Kidney epithelial cell (primary cell): ENCODE measurements around the gene NKX2-1. TPM values are rescaled to one million over a fixed set of nuclear protein-coding genes. Genes with fewer than 3 reads are reported as not detected.

Source experiments
- DNase-seq: peaks from one replicate; pipeline ENCODE4 v3.0.0-alpha.2; 2010; ENCODE audit warnings: low read depth
- H3K27me3 ChIP-seq: 2 replicates; pipeline ENCODE4 v1.6.0; 2011; ENCODE audit warnings: low read length; ENCODE audit not compliant: control insufficient read depth, insufficient read depth
- H3K36me3 ChIP-seq: 2 replicates; pipeline ENCODE4 v1.5.1; 2011; ENCODE audit warnings: low read length; ENCODE audit not compliant: control insufficient read depth, insufficient read depth
- H3K4me3 ChIP-seq: 2 replicates; pipeline ENCODE4 v1.5.1; 2011; ENCODE audit warnings: low read depth, mild to moderate bottlenecking, control low read depth, low read length
- total RNA-seq: library from RNA; depleted of rRNA; stranded (reverse); fragments of >200 nt; gene quantifications from 2 replicates; pipeline ENCODE4 v1.2.3, GENCODE V29; 2015
- TF ChIP-seq, protein P1 (sequence below): IDR thresholded peaks from 2 replicates; pipeline ENCODE4 v1.5.1; 2011; ENCODE audit warnings: mild to moderate bottlenecking, moderate library complexity, low read length, control low read depth, inconsistent platforms; ENCODE audit not compliant: insufficient read depth, poor library complexity, severe bottlenecking

NKX2-1 gene
- total RNA-seq, 1 donor from 2014 or later: not detected

DNA sequence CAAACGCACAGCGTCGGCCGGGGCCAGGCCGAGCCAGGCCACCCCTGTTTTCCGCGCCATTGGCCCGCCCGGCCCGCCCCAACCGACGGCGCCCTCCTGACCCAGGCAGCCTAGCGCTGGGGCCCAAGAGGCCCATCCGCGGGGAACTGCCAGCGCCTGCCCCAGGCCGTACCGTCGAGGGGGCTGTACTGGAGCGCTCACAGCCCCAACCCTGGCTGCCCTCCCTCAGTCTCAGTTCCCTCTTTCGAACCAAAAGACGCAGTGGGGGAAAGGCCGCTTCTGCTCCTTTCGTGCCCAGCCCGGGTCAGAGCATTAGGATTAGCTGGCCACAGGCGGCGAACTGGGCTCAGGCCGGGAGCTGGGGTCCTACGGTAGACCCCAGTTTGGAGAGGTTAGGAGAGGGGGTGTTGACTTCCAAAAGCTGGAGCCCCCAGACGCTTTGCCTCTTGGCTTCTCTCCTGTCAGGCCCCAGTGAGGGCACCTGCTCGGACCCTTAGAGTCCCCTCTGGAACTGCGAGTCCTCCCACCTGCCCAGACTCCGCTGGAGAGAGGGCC is 1.9 kb downstream of the NKX2-1 start:
- DNase-seq: no peak
- no peaks in the 10 kb centered on the region for H3K36me3 ChIP-seq
- H3K4me3 ChIP-seq: no peak overlapping the region
- H3K27me3 ChIP-seq: peaks cover 96% of the 10 kb centered on the region
- TF ChIP-seq, protein P1, sequence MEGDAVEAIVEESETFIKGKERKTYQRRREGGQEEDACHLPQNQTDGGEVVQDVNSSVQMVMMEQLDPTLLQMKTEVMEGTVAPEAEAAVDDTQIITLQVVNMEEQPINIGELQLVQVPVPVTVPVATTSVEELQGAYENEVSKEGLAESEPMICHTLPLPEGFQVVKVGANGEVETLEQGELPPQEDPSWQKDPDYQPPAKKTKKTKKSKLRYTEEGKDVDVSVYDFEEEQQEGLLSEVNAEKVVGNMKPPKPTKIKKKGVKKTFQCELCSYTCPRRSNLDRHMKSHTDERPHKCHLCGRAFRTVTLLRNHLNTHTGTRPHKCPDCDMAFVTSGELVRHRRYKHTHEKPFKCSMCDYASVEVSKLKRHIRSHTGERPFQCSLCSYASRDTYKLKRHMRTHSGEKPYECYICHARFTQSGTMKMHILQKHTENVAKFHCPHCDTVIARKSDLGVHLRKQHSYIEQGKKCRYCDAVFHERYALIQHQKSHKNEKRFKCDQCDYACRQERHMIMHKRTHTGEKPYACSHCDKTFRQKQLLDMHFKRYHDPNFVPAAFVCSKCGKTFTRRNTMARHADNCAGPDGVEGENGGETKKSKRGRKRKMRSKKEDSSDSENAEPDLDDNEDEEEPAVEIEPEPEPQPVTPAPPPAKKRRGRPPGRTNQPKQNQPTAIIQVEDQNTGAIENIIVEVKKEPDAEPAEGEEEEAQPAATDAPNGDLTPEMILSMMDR: no peak

DNA sequence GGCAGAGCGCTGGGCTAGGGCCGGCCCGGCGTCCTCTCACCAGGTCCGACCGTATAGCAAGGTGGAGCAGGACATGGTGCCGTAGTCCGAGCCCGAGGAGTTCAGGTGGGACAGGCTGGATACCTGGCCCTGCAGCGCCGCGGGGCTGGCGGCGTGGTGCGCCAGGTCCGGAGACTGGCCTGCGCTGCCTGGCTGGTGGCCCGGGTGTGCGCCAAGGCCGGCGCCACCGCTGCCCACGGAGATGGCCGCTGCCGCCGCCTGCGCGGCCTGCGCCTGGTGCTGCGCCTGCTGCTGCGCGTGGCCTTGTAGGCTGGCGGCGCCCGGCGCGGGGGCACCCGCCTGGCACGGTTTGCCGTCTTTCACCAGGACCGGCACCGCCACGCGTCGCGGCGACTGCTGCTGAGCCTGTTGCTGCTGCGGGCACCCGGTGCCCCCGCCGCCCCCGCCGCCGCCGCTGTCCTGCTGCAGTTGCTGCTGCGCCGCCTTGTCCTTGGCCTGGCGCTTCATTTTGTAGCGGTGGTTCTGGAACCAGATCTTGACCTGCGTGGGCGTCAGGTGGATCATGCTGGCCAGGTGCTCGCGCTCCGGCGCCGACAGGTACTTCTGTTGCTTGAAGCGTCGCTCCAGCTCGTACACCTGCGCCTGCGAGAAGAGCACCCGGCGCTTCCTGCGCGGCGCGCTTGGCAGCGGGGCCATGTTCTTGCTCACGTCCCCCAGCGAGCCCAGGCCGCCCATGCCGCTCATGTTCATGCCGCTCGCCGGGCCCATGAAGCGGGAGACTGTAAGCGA is 2.6 kb downstream of the NKX2-1 start:
- DNase-seq: no peak
- Histone ChIP-seq H3K4me3 (no peak overlapping the region), H3K27me3 (peaks cover 95% of the 10 kb centered on the region), H3K36me3 (no peaks in the 10 kb centered on the region)
- TF ChIP-seq, protein P1: no peak

DNA sequence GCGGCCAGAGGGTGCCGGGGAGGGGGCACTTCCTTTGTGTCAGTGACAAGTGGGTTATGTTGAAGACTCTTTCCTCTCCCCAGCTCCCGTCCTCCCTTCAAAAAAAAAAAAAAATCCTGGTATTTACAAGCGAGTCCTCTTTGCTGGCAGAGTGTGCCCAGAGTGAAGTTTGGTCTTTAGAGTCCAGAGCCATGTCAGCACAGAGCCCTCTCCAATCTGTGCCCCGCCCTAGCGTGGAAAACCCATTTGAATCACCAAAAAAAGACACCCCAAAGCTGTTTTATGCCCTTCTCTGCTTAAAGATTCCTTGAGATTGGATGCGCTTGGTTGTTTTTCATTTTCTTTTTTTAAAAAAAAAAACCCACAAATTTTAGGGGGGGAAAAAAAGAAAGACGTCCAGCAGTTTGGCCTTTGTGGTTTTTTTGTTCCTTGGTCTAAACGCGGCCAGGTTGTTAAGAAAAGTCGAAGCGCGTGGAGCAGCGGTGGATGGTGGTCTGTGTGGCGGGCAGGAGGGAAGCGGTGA is 3.3 kb downstream of the NKX2-1 start:
- TF ChIP-seq, protein P1: no peak
- H3K4me3 ChIP-seq: no peak overlapping the region
- H3K36me3 ChIP-seq: no peaks in the 10 kb centered on the region
- no peak for DNase-seq
- peaks cover 95% of the 10 kb centered on the region for H3K27me3 ChIP-seq

DNA sequence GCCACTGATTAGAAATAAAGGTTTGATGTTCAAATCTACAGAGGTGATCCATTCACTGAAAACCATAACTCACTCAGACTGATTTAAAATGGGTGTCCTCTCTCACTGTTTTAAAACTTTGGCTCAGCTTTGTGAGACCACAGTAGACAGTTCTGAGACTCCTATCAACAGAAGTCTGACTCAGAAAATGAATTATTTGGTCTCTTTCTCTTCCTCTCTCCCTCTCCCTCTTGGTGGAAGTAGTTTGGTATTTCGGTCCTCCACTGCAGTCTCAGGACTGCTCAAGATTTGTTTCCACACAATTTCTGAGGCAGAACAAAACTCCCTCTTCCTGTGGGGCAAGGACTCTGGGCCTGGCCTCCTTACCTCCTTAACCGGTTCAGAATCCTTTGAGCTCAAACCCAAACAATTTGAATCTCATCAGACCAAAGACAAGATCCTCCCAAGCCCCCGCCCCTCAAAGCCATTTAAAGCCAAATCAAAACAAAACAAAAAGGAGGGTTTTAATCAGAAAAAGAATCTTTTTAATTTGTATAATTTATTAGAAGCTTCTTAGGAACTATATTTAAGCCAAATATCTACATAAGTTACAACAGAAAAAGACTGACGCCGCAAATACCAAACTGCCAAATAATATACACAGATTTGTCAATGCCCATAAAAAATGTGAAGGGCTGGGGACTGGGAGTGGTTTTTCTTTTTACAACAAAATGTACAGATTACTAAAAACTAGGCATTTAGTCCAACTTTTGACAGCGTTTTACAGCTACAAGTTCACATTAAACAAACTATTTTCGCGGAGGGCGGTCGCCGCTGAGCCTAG is 3.9 kb downstream of the NKX2-1 start:
- no peak for DNase-seq
- Histone ChIP-seq H3K27me3 (peaks cover 89% of the 10 kb centered on the region), H3K4me3 (no peak overlapping the region), H3K36me3 (no peaks in the 10 kb centered on the region)
- TF ChIP-seq, protein P1: no peak

DNA sequence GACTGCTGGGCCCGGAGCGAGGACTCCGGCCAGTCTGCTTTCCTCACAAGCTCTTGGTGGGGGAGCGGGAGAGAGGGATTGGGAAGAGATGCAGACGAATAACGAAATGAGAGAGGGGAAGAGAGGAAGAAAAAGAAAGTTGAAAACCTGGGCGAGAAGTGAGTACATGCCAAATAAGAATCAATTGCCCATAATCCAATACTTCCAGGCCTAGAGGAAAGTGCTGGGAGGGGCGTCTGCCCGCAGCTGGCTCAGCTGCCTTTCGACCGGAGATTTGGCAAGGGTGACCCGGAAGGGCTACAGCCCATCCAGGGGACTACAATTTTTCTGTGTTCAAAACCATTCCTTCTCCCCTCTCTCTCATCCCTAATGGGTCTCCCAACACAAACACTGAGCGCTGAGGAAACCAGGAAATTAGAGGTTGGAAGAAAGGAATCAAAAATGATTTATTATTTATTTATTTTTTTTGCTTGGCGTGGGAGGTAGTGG is 4.9 kb downstream of the NKX2-1 start:
- DNase-seq: no peak
- TF ChIP-seq, protein P1: no peak
- H3K27me3 ChIP-seq: peaks cover 90% of the 10 kb centered on the region
- no peak overlapping the region for H3K4me3 ChIP-seq
- no peaks in the 10 kb centered on the region for H3K36me3 ChIP-seq
